GM13976 (cell line): ENCODE data around the gene SLITRK4.

Source experiments
- DNase-seq: peaks from one replicate; pipeline ENCODE4 v3.0.0; 2012; ENCODE audit warnings: low spot score
- in situ Hi-C: fragments of 300-500 bp; cut with MboI; formaldehyde crosslinking; loops from one replicate; pipeline ENCODE4 v1.12.0; 2022; ENCODE audit warnings: low sequenced_read_pairs, mixed read lengths, inconsistent platforms; ENCODE audit not compliant: unreplicated experiment
- TF ChIP-seq, protein P1 (sequence below): IDR thresholded peaks from 2 replicates; pipeline ENCODE4 v1.5.1; 2012; ENCODE audit warnings: borderline replicate concordance, mild to moderate bottlenecking; ENCODE audit not compliant: insufficient read depth; ENCODE audit errors: extremely low read depth, missing control alignments, control extremely low read depth

The SLITRK4 gene

DNA sequence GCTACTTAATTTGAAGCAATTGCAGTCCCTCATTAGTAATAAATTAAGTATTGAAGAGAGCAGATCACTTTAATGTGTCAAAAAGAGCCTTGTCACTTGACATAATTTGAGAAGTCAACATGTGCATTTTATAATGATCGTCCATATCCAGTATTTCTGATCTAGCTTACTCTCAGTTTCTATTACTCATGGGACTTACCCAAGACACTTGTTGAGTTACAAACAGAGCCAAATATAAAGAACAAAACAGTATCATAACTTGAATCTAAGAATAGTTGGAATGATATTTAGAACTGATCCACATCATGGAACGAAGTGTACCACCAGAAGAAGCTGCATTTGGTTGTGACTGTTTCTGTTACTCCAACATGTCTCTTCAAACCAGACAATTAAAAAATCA is 54.7 kb downstream of the SLITRK4 start:
- no peak for DNase-seq
- in situ Hi-C loops: no loop called here
- TF ChIP-seq, protein P1, sequence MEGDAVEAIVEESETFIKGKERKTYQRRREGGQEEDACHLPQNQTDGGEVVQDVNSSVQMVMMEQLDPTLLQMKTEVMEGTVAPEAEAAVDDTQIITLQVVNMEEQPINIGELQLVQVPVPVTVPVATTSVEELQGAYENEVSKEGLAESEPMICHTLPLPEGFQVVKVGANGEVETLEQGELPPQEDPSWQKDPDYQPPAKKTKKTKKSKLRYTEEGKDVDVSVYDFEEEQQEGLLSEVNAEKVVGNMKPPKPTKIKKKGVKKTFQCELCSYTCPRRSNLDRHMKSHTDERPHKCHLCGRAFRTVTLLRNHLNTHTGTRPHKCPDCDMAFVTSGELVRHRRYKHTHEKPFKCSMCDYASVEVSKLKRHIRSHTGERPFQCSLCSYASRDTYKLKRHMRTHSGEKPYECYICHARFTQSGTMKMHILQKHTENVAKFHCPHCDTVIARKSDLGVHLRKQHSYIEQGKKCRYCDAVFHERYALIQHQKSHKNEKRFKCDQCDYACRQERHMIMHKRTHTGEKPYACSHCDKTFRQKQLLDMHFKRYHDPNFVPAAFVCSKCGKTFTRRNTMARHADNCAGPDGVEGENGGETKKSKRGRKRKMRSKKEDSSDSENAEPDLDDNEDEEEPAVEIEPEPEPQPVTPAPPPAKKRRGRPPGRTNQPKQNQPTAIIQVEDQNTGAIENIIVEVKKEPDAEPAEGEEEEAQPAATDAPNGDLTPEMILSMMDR: no peak

DNA sequence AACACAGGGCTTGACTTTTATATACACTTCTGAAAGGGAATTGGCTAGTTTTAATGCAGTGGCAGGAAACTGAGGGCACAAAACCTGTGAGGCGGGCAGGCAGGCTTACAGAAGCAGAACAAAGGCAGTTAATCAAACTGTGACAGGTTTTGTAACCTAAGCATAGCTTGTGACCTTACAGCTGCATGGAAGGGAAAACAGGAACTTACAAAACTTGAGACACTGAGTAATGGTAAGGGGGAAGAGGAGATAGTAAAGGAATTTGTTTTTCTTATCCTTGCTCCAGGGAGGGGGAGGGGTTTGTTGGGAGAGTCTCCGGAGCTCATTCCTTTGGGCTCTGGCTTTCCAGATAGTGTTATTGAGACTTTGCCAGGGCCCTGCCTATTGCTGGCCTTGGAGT is 55.6 kb downstream of the SLITRK4 start:
- in situ Hi-C loops: no loop called here
- TF ChIP-seq, protein P1: no peak
- DNase-seq: no peak
